Liver (tissue), 9 donors: ENCODE data around the gene LIMCH1. TPM values are rescaled to one million over a fixed set of nuclear protein-coding genes. Genes with fewer than 3 reads are reported as not detected.

ENCODE experiments used
- DNase-seq: peaks from one replicate; pipeline ENCODE4 v3.0.0-alpha.2; 2017; ENCODE audit warnings: low spot score
- H3K27ac ChIP-seq, 2 donors: one replicate each; pipeline ENCODE4 v1.7.0; 2013; ENCODE audit warnings: inconsistent platforms in 2 of 2, low read length in 2 of 2, control low read depth in 1 of 2, low read depth in 1 of 2, mild to moderate bottlenecking in 1 of 2
- H3K27me3 ChIP-seq, 4 donors: one replicate each; pipeline versions ENCODE4 v1.6.1 to v1.7.0; 2013; ENCODE audit warnings: low read length in 3 of 4, inconsistent platforms in 1 of 4, mild to moderate bottlenecking in 1 of 4, moderate library complexity in 1 of 4; ENCODE audit not compliant: control insufficient read depth in 4 of 4, insufficient read depth in 4 of 4
- H3K36me3 ChIP-seq, 4 donors: one replicate each; pipeline versions ENCODE4 v1.6.1 to v1.7.0; 2013; ENCODE audit warnings: low read length in 3 of 4, mild to moderate bottlenecking in 3 of 4, low read depth in 1 of 4, moderate library complexity in 1 of 4; ENCODE audit not compliant: control insufficient read depth in 4 of 4, insufficient read depth in 3 of 4
- H3K4me1 ChIP-seq, 4 donors: one replicate each; pipeline versions ENCODE4 v1.6.1 to v1.7.0; 2013; ENCODE audit warnings: low read length in 3 of 4, mild to moderate bottlenecking in 3 of 4, moderate library complexity in 1 of 4; ENCODE audit not compliant: control insufficient read depth in 4 of 4, insufficient read depth in 4 of 4
- H3K4me3 ChIP-seq, 3 donors: one replicate each; pipeline versions ENCODE4 v1.6.1 to v1.7.0; 2013; ENCODE audit warnings: low read length in 3 of 3, control low read depth in 1 of 3, low read depth in 1 of 3, mild to moderate bottlenecking in 1 of 3
- H3K9ac ChIP-seq, 2 donors: one replicate each; pipeline ENCODE4 v1.7.0; 2013; ENCODE audit warnings: low read length in 2 of 2, mild to moderate bottlenecking in 2 of 2, moderate library complexity in 2 of 2, control low read depth in 1 of 2, low read depth in 1 of 2
- H3K9me3 ChIP-seq, 4 donors: one replicate each; pipeline versions ENCODE4 v1.6.1 to v1.7.0; 2013; ENCODE audit warnings: low read length in 3 of 4; ENCODE audit not compliant: control insufficient read depth in 4 of 4
- ATF3 ChIP-seq: IDR thresholded peaks from 2 replicates; pipeline ENCODE4 v1.6.1; 2016; ENCODE audit warnings: antibody characterized with exemption
- EGR1 ChIP-seq, 2 donors: IDR thresholded peaks; 2 replicates each; pipeline ENCODE4 v1.6.1; 2016 to 2018; ENCODE audit warnings: antibody characterized with exemption in 2 of 2, low read depth in 2 of 2
- FOXA2 ChIP-seq: IDR thresholded peaks from 2 replicates; pipeline ENCODE4 v1.6.1; 2016; ENCODE audit warnings: antibody characterized with exemption
- GABPA ChIP-seq, 2 donors: IDR thresholded peaks in 1 of 2; conservative IDR thresholded peaks in 1 of 2; 2 replicates each; pipeline ENCODE4 v1.6.1; 2016; ENCODE audit warnings: antibody characterized with exemption in 2 of 2, mild to moderate bottlenecking in 1 of 2, moderate library complexity in 1 of 2
- HNF4A ChIP-seq, 2 donors: conservative IDR thresholded peaks; 2 replicates each; pipeline ENCODE4 v1.6.1; 2016; ENCODE audit warnings: antibody characterized with exemption in 2 of 2, mild to moderate bottlenecking in 2 of 2
- HNF4G ChIP-seq: IDR thresholded peaks from 2 replicates; pipeline ENCODE4 v1.6.1; 2016; ENCODE audit warnings: antibody characterized with exemption
- JUND ChIP-seq, 2 donors: IDR thresholded peaks; 2 replicates each; pipeline ENCODE4 v1.6.1; 2016; ENCODE audit warnings: antibody characterized with exemption in 2 of 2
- MAX ChIP-seq: IDR thresholded peaks from 2 replicates; pipeline ENCODE4 v1.6.1; 2016; ENCODE audit warnings: antibody characterized with exemption
- NR2F2 ChIP-seq: IDR thresholded peaks from 2 replicates; pipeline ENCODE4 v1.6.1; 2016; ENCODE audit warnings: antibody characterized with exemption
- RAD21 ChIP-seq, 2 donors: IDR thresholded peaks; 2 replicates each; pipeline ENCODE4 v1.6.1; 2016; ENCODE audit warnings: antibody characterized with exemption in 2 of 2, mild to moderate bottlenecking in 2 of 2
- REST ChIP-seq: IDR thresholded peaks from 2 replicates; pipeline ENCODE4 v1.6.1; 2016; ENCODE audit warnings: antibody characterized with exemption, mild to moderate bottlenecking
- RXRA ChIP-seq, 2 donors: IDR thresholded peaks; 2 replicates each; pipeline ENCODE4 v1.6.1; 2017 to 2018; ENCODE audit warnings: antibody characterized with exemption in 2 of 2, mild to moderate bottlenecking in 1 of 2
- SP1 ChIP-seq: IDR thresholded peaks from 2 replicates; pipeline ENCODE4 v1.6.1; 2018; ENCODE audit warnings: antibody characterized with exemption, mild to moderate bottlenecking
- TAF1 ChIP-seq: conservative IDR thresholded peaks from 2 replicates; pipeline ENCODE4 v1.6.1; 2016; ENCODE audit warnings: antibody characterized with exemption, mild to moderate bottlenecking
- YY1 ChIP-seq: IDR thresholded peaks from 2 replicates; pipeline ENCODE4 v1.6.1; 2016; ENCODE audit warnings: antibody characterized with exemption, mild to moderate bottlenecking
- ZBTB33 ChIP-seq: IDR thresholded peaks from 2 replicates; pipeline ENCODE4 v1.6.1; 2016; ENCODE audit warnings: antibody characterized with exemption
- WGBS: extraction: QIAGEN DNeasy Blood & Tissue Kit; methylation state at CpG from one replicate; pipeline ENCODE4 v1.1.7; 2013; 5-methylcytosine and 5-hydroxymethylcytosine counted together
- polyA plus RNA-seq, 2 donors: library from polyadenylated mRNA; stranded (reverse) in 1 of 2; unstranded in 1 of 2; fragments of 200-250 nt in 1 of 2; fragments of >200 nt in 1 of 2; fragmentation: Nextera tagmentation in 1 of 2; extraction: Ambion mirVana in 1 of 2; gene quantifications; one replicate each; pipeline versions ENCODE4 v1.2.1 to v1.2.3, GENCODE V29; 2013 to 2015
- total RNA-seq, 2 donors: library from RNA; depleted of rRNA; stranded (reverse); fragments of >200 nt; gene quantifications; one replicate each; pipeline ENCODE4 v1.2.3, GENCODE V29; 2014
- TF ChIP-seq, protein P1 (sequence below): fragments of 150-350 bp; IDR thresholded peaks from 2 replicates; pipeline ENCODE4 v1.5.1; 2017; ENCODE audit warnings: improper control_type of control experiment, low read depth, low read length; ENCODE audit not compliant: missing input control
- donor health status: healthy.
- donor health status: healthy.
- donor health status: healthy.
- donor health status: healthy.
- donor health status: healthy.

The LIMCH1 gene
- total and polyA plus RNA-seq, 4 donors: 2.0 to 30.6 (median 8.1) TPM

DNA sequence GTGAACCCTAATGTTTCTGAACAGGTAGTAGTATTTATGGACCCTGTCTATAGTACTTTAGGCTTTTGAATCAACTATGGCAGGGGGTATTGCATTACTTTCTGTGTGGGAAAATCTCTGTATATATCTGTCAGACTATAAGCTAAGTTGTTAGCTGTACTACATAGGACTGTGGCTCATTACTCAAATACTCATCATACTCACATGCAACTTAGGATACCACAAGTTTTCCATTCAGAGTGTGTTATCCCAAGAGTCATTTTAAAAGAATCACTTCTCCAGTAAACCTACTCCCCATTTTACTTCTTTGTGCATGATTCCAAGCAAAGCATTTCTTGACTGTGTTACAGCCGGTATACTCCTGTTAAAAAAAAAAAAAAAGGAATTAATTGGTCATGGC, 115.0 kb downstream of the LIMCH1 start (continued):
- TF ChIP-seq GABPA (IDR thresholded peaks at IDR 0.05 in 1 of 2, conservative IDR thresholded peaks at IDR 0.05 in 1 of 2): no peak

- Histone ChIP-seq H3K9me3 (no peaks in the 10 kb centered on the region), H3K9ac (no peak overlapping the region), H3K27ac (no peak overlapping the region), H3K27me3 (no peaks in the 10 kb centered on the region), H3K4me1 (peaks cover 0 to 2% (median under 1%) of the 10 kb centered on the region in 4 donors), H3K36me3 (peaks cover 0 to 2% (median 0%) of the 10 kb centered on the region in 4 donors), H3K4me3 (no peak overlapping the region)
- WGBS: 95% methylated on average over 6 of the region's 6 CpGs
- no peak for DNase-seq
- TF ChIP-seq MAX (no peak), HNF4A (conservative IDR thresholded peaks at IDR 0.05) (no peak), TAF1 (no peak), RXRA (IDR thresholded peaks at IDR 0.05) (no peak), GABPA (IDR thresholded peaks at IDR 0.05 in 1 of 2, conservative IDR thresholded peaks at IDR 0.05 in 1 of 2) (no peak), REST (no peak), EGR1 (IDR thresholded peaks at IDR 0.05; ENCODE audit: low read depth in 2 of 2) (no peak), FOXA2 (no peak), HNF4G (no peak), ATF3 (no peak), RAD21 (IDR thresholded peaks at IDR 0.05) (no peak), NR2F2 (no peak), SP1 (no peak), YY1 (no peak)
Measured at GRCh38 chr4:41653523-41653922, 115.6 kb downstream of the LIMCH1 start.

- Histone ChIP-seq H3K36me3 (peaks cover 0 to 2% (median 0%) of the 10 kb centered on the region in 4 donors), H3K9me3 (no peaks in the 10 kb centered on the region), H3K27ac (no peak overlapping the region), H3K4me3 (no peak overlapping the region), H3K4me1 (peaks cover 0 to 2% (median 0%) of the 10 kb centered on the region in 4 donors), H3K27me3 (no peaks in the 10 kb centered on the region), H3K9ac (no peak overlapping the region)
- 92% methylated on average over 3 of the region's 3 CpGs for WGBS
- no peak for DNase-seq
- TF ChIP-seq YY1 (no peak), HNF4A (conservative IDR thresholded peaks at IDR 0.05) (no peak), FOXA2 (no peak), SP1 (no peak), JUND (IDR thresholded peaks at IDR 0.05) (no peak), REST (no peak), RXRA (IDR thresholded peaks at IDR 0.05) (no peak), TAF1 (no peak), NR2F2 (no peak), RAD21 (IDR thresholded peaks at IDR 0.05) (no peak), ZBTB33 (no peak), MAX (no peak), EGR1 (IDR thresholded peaks at IDR 0.05; ENCODE audit: low read depth in 2 of 2) (no peak), HNF4G (no peak), ATF3 (no peak), GABPA (IDR thresholded peaks at IDR 0.05 in 1 of 2, conservative IDR thresholded peaks at IDR 0.05 in 1 of 2) (no peak)
- TF ChIP-seq, protein P1, sequence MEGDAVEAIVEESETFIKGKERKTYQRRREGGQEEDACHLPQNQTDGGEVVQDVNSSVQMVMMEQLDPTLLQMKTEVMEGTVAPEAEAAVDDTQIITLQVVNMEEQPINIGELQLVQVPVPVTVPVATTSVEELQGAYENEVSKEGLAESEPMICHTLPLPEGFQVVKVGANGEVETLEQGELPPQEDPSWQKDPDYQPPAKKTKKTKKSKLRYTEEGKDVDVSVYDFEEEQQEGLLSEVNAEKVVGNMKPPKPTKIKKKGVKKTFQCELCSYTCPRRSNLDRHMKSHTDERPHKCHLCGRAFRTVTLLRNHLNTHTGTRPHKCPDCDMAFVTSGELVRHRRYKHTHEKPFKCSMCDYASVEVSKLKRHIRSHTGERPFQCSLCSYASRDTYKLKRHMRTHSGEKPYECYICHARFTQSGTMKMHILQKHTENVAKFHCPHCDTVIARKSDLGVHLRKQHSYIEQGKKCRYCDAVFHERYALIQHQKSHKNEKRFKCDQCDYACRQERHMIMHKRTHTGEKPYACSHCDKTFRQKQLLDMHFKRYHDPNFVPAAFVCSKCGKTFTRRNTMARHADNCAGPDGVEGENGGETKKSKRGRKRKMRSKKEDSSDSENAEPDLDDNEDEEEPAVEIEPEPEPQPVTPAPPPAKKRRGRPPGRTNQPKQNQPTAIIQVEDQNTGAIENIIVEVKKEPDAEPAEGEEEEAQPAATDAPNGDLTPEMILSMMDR: no peak
Measured at GRCh38 chr4:41655177-41655576, 117.2 kb downstream of the LIMCH1 start.
